ENCODE data around the gene FTCDNL1.

GRCh38 chr2:199784512-199784911 is 66.5 kb downstream of the FTCDNL1 start:
- TF ChIP-seq CTCF (conservative IDR thresholded peaks at IDR 0.05; ENCODE audit: low read depth, low read length) (no peak), EZH2 (IDR thresholded peaks at IDR 0.05; ENCODE audit: low read length, unreplicated experiment) (no peak), EZH2phosphoT487 (IDR thresholded peaks at IDR 0.05; ENCODE audit: borderline replicate concordance, low read length) (no peak)

All from PC-3 (cell line).